ENCODE results near the gene SALL2.

The SALL2 gene

GRCh38 chr14:21494902-21495762 lies 31.0 kb downstream of the SALL2 start:
- in situ Hi-C loops (cut with MboI; ENCODE audit: low sequenced_read_pairs): no loop called here

GRCh38 chr14:21486640-21487087 lies 39.5 kb downstream of the SALL2 start:
- in situ Hi-C loops (cut with MboI; ENCODE audit: low sequenced_read_pairs): no loop called here

GRCh38 chr14:21476925-21477681 lies 49.0 kb downstream of the SALL2 start, which contains the start of the genes RAB2B and TOX4:
RAB2B (minus strand) TSS chr14:21476959; CDS start chr14:21476872, 87 bp downstream.
TOX4 (plus strand) TSS chr14:21477195; CDS start chr14:21477279, 84 bp downstream.
- in situ Hi-C loops (cut with MboI; ENCODE audit: low sequenced_read_pairs): no loop called here

GRCh38 chr14:21476523-21476924 lies 49.6 kb downstream of the SALL2 start:
- in situ Hi-C loops (cut with MboI; ENCODE audit: low sequenced_read_pairs): no loop called here

- in situ Hi-C loops (cut with MboI; ENCODE audit: low sequenced_read_pairs): no loop called here
Observed at GRCh38 chr14:21475767-21476522, 50.2 kb downstream of the SALL2 start.

All from hTERT RPE-1 (cell line).